GM19397 (cell line): ENCODE measurements around the gene SERPINB6.
"Not testable (repeated sequence)": the region's sequence is repeated elsewhere in the genome, so short reads cannot be mapped to it uniquely, and the experiment has no call there.

Source experiments
- ATAC-seq: cut with Tn5 transposase; IDR thresholded peaks from one replicate; pipeline ENCODE4 v1.9.1; 2021; ENCODE audit warnings: mild to moderate bottlenecking, moderate library complexity; ENCODE audit not compliant: unreplicated experiment

The SERPINB6 gene

GRCh38 chr6:2917065-2917464, 54.3 kb downstream of the SERPINB6 start:
- ATAC-seq, result no peak

GRCh38 chr6:2916158-2916925, 55.0 kb downstream of the SERPINB6 start:
- ATAC-seq, result no peak

- no peak for ATAC-seq
Observed at GRCh38 chr6:2915150-2915549, 56.2 kb downstream of the SERPINB6 start.

GRCh38 chr6:2914318-2914660, 57.1 kb downstream of the SERPINB6 start:
- ATAC-seq, result no peak

GRCh38 chr6:2913621-2914317, 57.6 kb downstream of the SERPINB6 start:
- no peak for ATAC-seq

GRCh38 chr6:2911171-2911570, 60.2 kb downstream of the SERPINB6 start:
- peak; percentile 54 for ATAC-seq

- ATAC-seq, result no peak
Observed at GRCh38 chr6:2909718-2910117, 61.6 kb downstream of the SERPINB6 start.

- ATAC-seq, result not testable (repeated sequence)
Observed at GRCh38 chr6:2909051-2909606, 62.2 kb downstream of the SERPINB6 start.

GRCh38 chr6:2908516-2908915, 62.9 kb downstream of the SERPINB6 start:
- ATAC-seq, result not testable (repeated sequence)

GRCh38 chr6:2903411-2904185, 67.8 kb downstream of the SERPINB6 start:
- ATAC-seq, result not testable (repeated sequence)

- not testable (repeated sequence) for ATAC-seq
Observed at GRCh38 chr6:2901645-2902502, 69.5 kb downstream of the SERPINB6 start.

- ATAC-seq, result no peak
Observed at GRCh38 chr6:2900821-2901644, 70.3 kb downstream of the SERPINB6 start.

- ATAC-seq, result no peak
Observed at GRCh38 chr6:2900221-2900807, 71.1 kb downstream of the SERPINB6 start.

- no peak for ATAC-seq
Observed at GRCh38 chr6:2899596-2899995, 71.8 kb downstream of the SERPINB6 start.
